OCI-LY3 (cell line): ENCODE measurements around the gene ZNF653.

ENCODE experiments used
- CTCF ChIP-seq: fragments of 200-600, 300-600 bp; sonication (generic); IDR thresholded peaks from 2 replicates; pipeline ENCODE4 v1.5.1; 2014; ENCODE audit warnings: antibody characterized with exemption, low read length, low read depth
- EZH2phosphoT487 ChIP-seq: fragments of 200-600 bp; shearing (Covaris generic); IDR thresholded peaks from 2 replicates; pipeline ENCODE4 v1.6.1; 2018; ENCODE audit warnings: antibody characterized with exemption, mixed run types, low read depth

DNA sequence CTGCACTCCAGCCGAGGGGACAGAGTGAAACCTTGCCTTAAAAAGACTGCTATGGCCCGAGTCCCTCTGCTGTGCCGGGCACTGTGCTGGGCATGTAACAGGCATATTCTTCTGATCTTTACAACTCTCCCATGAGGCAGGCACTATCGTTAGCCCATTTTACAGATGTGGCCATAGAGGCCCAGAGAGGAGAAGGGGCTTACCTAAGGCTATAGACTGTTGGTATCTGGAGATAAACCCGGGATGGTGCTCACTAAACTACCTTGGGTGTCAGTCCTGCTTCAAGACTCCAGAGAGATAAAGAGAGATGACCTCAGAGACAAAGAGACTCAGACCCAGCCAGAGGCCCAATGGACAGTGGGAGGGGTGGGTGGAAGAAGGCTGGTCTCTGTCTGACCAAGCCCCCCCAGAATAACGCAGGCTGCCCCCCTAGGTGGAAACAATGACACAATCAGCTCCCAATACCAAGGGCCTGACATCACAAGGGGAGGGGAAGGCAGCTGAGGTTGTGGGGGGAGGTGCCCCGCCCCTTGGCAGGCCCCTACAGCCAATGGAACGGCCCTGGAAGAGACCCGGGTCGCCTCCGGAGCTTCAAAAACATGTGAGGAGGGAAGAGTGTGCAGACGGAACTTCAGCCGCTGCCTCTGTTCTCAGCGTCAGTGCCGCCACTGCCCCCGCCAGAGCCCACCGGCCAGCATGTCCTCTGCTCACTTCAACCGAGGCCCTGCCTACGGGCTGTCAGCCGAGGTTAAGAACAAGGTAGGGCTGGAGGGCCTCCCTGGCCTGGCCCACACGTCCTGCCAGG, 32.8 kb upstream of the ZNF653 start, which contains the start of gene CNN1:
- TF ChIP-seq CTCF, result no peak
- TF ChIP-seq EZH2phosphoT487, result no peak
